Esophagus squamous epithelium (tissue), 5 donors: ENCODE measurements around the gene MICAL3. TPM values are rescaled to one million over a fixed set of nuclear protein-coding genes. Genes with fewer than 3 reads are reported as not detected.

Source experiments
- DNase-seq: peaks from one replicate; lab custom pipeline; 2025; lab: John Stamatoyannopoulos, UW
- H3K27ac ChIP-seq, 4 donors: fragments of 200-600 bp; sonication (generic); one replicate each; pipeline ENCODE4 v1.5.1; 2016 to 2019; ENCODE audit warnings: mild to moderate bottlenecking in 1 of 4
- H3K27me3 ChIP-seq, 4 donors: fragments of 200-600 bp; sonication (generic); 1 replicate in 3 of 4; 2 replicates in 1 of 4; pipeline versions ENCODE4 v1.5.1 to v1.6.0; 2017 to 2021; ENCODE audit warnings: antibody characterized with exemption in 1 of 4
- H3K36me3 ChIP-seq, 3 donors: fragments of 200-600 bp; sonication (generic); one replicate each; pipeline ENCODE4 v1.5.1; 2016 to 2019
- H3K4me1 ChIP-seq, 3 donors: fragments of 200-600 bp; sonication (generic); one replicate each; pipeline ENCODE4 v1.5.1; 2017 to 2019
- H3K4me3 ChIP-seq, 4 donors: fragments of 200-600 bp; sonication (generic); 1 replicate in 3 of 4; 2 replicates in 1 of 4; pipeline ENCODE4 v1.5.1; 2016 to 2019; ENCODE audit warnings: mild to moderate bottlenecking in 2 of 4, moderate library complexity in 1 of 4
- H3K9me3 ChIP-seq, 3 donors: fragments of 200-600 bp; sonication (generic); one replicate each; pipeline ENCODE4 v1.5.1; 2016 to 2019
- POLR2A ChIP-seq, 4 donors: fragments of 450-650 bp; IDR thresholded peaks; one replicate each; pipeline ENCODE4 v1.6.1; 2017; ENCODE audit warnings: antibody characterized with exemption in 4 of 4, mild to moderate bottlenecking in 4 of 4, moderate library complexity in 3 of 4
- WGBS, 2 donors: methylation state at CpG; one replicate each; pipeline ENCODE4 v1.1.5; 2018; 5-methylcytosine and 5-hydroxymethylcytosine counted together
- intact Hi-C: fragments of 100-400 bp; cut with DNase I; formaldehyde crosslinking; loops from one replicate; pipeline ENCODE4 v1.15.0; 2022
- total RNA-seq, 4 donors: library from RNA; depleted of rRNA; stranded (reverse); fragments of >200 nt; gene quantifications; one replicate each; pipeline ENCODE4 v1.1.0, GENCODE V29; 2016
- TF ChIP-seq, protein P1 (sequence below), 6 experiments: fragments of 450-650 bp in 4 of 6; fragments of 200-600 bp in 2 of 6; sonication (generic) in 2 of 6; IDR thresholded peaks; one replicate each; pipeline ENCODE4 v1.5.1; 2016 to 2019; ENCODE audit warnings: antibody characterized with exemption in 6 of 6, mild to moderate bottlenecking in 4 of 6, moderate library complexity in 4 of 6
- donor health status: DM: yes; HTN: yes; CAD: no.

Gene MICAL3
- total RNA-seq, 4 donors from 2014 or later: 11.2 to 30.9 (median 15.9) TPM

DNA sequence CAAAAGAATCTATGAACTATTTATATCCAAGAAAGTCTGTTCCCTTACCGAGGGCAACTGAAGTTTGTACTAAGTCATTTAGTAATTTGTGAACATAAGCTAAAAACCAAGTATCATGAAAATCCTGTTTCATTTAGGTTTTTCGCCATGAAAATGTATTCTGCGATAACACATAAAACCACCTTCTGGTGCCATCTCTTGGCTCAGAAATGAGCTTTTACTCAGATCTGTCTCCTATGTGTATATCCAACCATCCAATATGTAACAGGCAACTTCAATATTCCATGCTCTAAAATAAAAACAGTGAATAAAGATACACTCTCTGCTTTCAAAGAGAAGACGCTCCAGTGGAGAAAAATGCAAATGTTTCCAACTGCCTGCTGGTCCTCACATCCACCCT, 132.0 kb downstream of the MICAL3 start:
- Histone ChIP-seq H3K27ac (peak overlapping the region in 2 of 4 donors; percentile 22 to 59), H3K9me3 (no peaks in the 10 kb centered on the region), H3K4me1 (peaks cover 0 to 23% (median 0%) of the 10 kb centered on the region in 3 donors), H3K4me3 (no peak overlapping the region), H3K27me3 (no peaks in the 10 kb centered on the region), H3K36me3 (peaks cover 0 to 98% (median 10%) of the 10 kb centered on the region in 3 donors)
- WGBS, 2 donors: 75 to 85% methylated on average over 4 of the region's 4 CpGs
- intact Hi-C loops: loop anchor here (10.0 kb wide), 2 partner anchors 58 to 182 kb away; partner anchors contain the start of gene PEX26
- no peak for DNase-seq
- TF ChIP-seq, protein P1, sequence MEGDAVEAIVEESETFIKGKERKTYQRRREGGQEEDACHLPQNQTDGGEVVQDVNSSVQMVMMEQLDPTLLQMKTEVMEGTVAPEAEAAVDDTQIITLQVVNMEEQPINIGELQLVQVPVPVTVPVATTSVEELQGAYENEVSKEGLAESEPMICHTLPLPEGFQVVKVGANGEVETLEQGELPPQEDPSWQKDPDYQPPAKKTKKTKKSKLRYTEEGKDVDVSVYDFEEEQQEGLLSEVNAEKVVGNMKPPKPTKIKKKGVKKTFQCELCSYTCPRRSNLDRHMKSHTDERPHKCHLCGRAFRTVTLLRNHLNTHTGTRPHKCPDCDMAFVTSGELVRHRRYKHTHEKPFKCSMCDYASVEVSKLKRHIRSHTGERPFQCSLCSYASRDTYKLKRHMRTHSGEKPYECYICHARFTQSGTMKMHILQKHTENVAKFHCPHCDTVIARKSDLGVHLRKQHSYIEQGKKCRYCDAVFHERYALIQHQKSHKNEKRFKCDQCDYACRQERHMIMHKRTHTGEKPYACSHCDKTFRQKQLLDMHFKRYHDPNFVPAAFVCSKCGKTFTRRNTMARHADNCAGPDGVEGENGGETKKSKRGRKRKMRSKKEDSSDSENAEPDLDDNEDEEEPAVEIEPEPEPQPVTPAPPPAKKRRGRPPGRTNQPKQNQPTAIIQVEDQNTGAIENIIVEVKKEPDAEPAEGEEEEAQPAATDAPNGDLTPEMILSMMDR (IDR thresholded peaks at IDR 0.05): no peak
- no peak for TF ChIP-seq POLR2A (IDR thresholded peaks at IDR 0.05)

DNA sequence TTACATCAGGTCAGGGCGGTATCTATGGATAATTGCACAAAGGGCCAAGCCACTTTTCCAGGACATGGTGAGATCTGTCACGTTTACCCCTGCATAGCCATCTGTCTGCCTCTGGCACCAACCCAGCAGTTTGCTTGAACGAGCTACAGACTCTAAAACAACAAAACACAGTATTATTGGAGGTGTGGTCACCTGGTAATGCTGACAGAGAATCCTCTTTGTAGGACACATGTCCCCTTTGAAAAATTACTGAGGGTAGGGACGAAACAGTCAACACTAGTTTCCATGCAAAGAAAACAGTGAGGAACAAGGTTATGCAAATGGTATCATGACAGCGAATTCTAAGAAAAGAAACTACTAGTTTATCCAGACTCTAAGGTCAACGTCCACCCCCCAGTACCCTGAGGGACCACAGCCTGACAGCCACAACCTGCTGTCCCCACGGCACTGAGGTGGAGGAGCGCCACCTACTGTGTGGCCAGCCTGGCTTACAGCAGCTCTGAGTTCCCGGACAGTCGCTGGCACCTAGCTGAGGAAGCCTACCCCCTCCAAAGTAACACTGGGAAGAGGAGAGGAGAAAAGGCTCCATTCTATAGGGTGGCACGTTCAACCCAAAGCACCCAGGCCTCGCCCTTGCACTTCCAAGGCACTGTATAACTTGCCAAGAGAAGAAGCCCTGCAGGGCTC, 132.7 kb downstream of the MICAL3 start:
- 54 to 56% methylated on average over 9 to 12 of the region's 12 CpGs for WGBS, 2 donors
- Histone ChIP-seq H3K27ac (peak overlapping the region in 2 of 4 donors; percentile 32 to 59), H3K9me3 (no peaks in the 10 kb centered on the region), H3K27me3 (no peaks in the 10 kb centered on the region), H3K4me3 (no peak overlapping the region), H3K36me3 (peaks cover 0 to 99% (median 13%) of the 10 kb centered on the region in 3 donors), H3K4me1 (peaks cover 0 to 23% (median 0%) of the 10 kb centered on the region in 3 donors)
- intact Hi-C loops: loop anchor here (10.0 kb wide), 2 partner anchors 57 to 183 kb away; partner anchors contain the start of gene PEX26
- DNase-seq: no peak
- TF ChIP-seq POLR2A (IDR thresholded peaks at IDR 0.05): no peak
- TF ChIP-seq, protein P1 (IDR thresholded peaks at IDR 0.05): peak in 5 of 6 experiments; percentile 39 to 54 (median 46)

DNA sequence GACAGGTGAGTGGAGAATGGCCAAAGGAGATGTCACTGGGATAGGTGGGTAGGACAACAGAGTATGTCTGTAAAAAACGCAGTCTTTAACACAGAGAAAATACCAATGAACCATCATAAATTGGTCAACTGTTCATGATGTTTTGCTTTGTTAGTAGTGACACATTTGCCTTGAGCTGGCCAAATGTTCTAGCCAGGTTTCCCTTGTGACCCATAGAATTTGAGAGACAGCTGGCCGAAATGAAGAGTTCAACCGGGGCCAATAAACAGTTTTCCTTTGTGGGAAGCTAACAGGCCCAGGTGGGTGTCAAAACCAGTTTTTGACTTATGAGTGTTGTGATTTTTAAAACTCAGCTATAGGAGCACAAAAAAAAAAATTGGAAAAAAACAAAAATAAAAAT, 133.5 kb downstream of the MICAL3 start:
- intact Hi-C loops: loop anchor here (10.0 kb wide), 2 partner anchors 56 to 184 kb away; partner anchors contain the start of gene PEX26
- Histone ChIP-seq H3K4me1 (peaks cover 0 to 23% (median 0%) of the 10 kb centered on the region in 3 donors), H3K36me3 (peaks cover 0 to 99% (median 13%) of the 10 kb centered on the region in 3 donors), H3K4me3 (no peak overlapping the region), H3K27me3 (no peaks in the 10 kb centered on the region), H3K9me3 (no peaks in the 10 kb centered on the region), H3K27ac (peak overlapping the region in 3 of 4 donors; percentile 1 to 70 (median 59))
- 73 to 85% methylated on average over 3 of the region's 3 CpGs for WGBS, 2 donors
- DNase-seq: no peak
- TF ChIP-seq, protein P1 (IDR thresholded peaks at IDR 0.05): no peak
- TF ChIP-seq POLR2A (IDR thresholded peaks at IDR 0.05): no peak

DNA sequence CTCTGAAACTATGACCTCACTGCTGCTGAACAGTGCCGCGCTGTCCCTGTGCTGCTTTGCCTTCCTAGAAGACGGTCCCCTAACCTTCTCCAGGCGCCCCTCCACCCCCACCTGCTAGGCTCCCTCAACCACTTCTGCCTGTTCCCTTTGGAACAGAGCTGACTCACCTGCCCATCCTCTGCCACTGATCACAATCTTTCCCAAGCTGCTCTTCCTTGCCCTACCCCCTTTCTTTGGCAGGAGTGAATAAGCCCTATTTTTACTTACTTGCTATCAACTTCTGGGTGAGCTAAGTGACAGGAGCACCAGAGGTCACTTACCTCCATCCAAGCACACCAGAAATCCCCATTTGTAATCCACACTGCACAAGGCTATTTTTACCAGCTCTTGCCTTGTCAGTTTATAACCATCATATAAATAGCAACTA, 134.1 kb downstream of the MICAL3 start:
- H3K36me3 ChIP-seq: peaks cover 0 to 99% (median 13%) of the 10 kb centered on the region in 3 donors
- 84 to 89% methylated on average over 4 of the region's 4 CpGs for WGBS, 2 donors
- H3K27ac ChIP-seq: peak overlapping the region in 3 of 4 donors; percentile 23 to 70 (median 59)
- H3K27me3 ChIP-seq: no peaks in the 10 kb centered on the region
- H3K4me1 ChIP-seq: peaks cover 0 to 23% (median 0%) of the 10 kb centered on the region in 3 donors
- intact Hi-C loops: loop anchor here (10.0 kb wide), 2 partner anchors 55 to 185 kb away; partner anchors contain the start of gene PEX26
- DNase-seq: no peak
- no peak for TF ChIP-seq POLR2A (IDR thresholded peaks at IDR 0.05)
- TF ChIP-seq, protein P1 (IDR thresholded peaks at IDR 0.05): no peak
- H3K4me3 ChIP-seq: no peak overlapping the region
- H3K9me3 ChIP-seq: no peaks in the 10 kb centered on the region

DNA sequence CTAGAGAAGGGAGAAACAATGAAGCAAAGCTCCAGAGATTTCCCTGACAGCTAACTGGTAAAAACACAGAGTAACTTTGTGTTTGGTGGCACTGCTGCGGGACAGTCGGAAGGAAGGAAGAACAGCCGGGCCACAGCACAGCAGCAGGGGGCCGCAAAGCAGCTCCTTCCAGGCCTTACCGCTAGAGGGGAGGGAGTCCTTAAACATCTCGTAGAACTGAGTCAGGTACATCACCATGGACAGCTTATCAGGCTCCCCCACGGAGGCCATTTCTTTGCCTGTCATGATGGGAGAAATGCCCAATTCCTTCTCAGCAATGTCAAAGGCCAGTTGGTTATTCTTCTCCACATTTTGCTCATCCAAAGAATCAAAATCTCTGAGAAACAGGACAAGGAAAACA, 135.5 kb downstream of the MICAL3 start:
- intact Hi-C loops: no loop called here
- Histone ChIP-seq H3K9me3 (no peaks in the 10 kb centered on the region), H3K4me1 (peaks cover 0 to 36% (median 8%) of the 10 kb centered on the region in 3 donors), H3K27ac (peak overlapping the region in 1 of 4 donors; percentile 59), H3K27me3 (no peaks in the 10 kb centered on the region), H3K36me3 (peaks cover 0 to 90% (median 13%) of the 10 kb centered on the region in 3 donors), H3K4me3 (no peak overlapping the region)
- 69 to 76% methylated on average over 7 of the region's 7 CpGs for WGBS, 2 donors
- no peak for DNase-seq
- TF ChIP-seq, protein P1 (IDR thresholded peaks at IDR 0.05): no peak
- no peak for TF ChIP-seq POLR2A (IDR thresholded peaks at IDR 0.05)
